ENCODE measurements around the gene TFDP1.

- no peak for TF ChIP-seq POLR2A (IDR thresholded peaks at IDR 0.05; ENCODE audit: low read depth)
- TF ChIP-seq POLR2AphosphoS5 (IDR thresholded peaks at IDR 0.05): no peak
- TF ChIP-seq CTCF (IDR thresholded peaks at IDR 0.05): no peak
- no peak for TF ChIP-seq EP300 (IDR thresholded peaks at IDR 0.05)
Observed at GRCh38 chr13:113548778-113549621, 35.6 kb upstream of the TFDP1 start.
